Right lobe of liver (tissue), 6 donors: Measurements from ENCODE around the gene ORC6. TPM values are rescaled to one million over a fixed set of nuclear protein-coding genes. Genes with fewer than 3 reads are reported as not detected.

Source experiments
- ATAC-seq, 4 donors: fragments of 200-7000 bp; cut with Tn5 transposase; one replicate each; pipeline ENCODE4 v1.9.1; 2020; ENCODE audit warnings: mild to moderate bottlenecking in 4 of 4, moderate library complexity in 4 of 4
- DNase-seq, 3 donors: peaks; one replicate each; pipeline ENCODE4 v3.0.0-alpha.2; 2020
- H3K27ac ChIP-seq, 3 donors: fragments of 200-600 bp; one replicate each; pipeline ENCODE4 v1.8.0; 2022
- H3K27me3 ChIP-seq, 2 donors: fragments of 200-600 bp; one replicate each; pipeline ENCODE4 v1.8.0; 2022
- H3K36me3 ChIP-seq, 4 donors: fragments of 200-600 bp; sonication (generic) in 1 of 4; one replicate each; pipeline versions ENCODE4 v1.5.1 to v1.8.0; 2017 to 2022; ENCODE audit warnings: control low read depth in 1 of 4
- H3K4me1 ChIP-seq, 4 donors: fragments of 200-600 bp; sonication (generic) in 1 of 4; one replicate each; pipeline versions ENCODE4 v1.5.1 to v1.8.0; 2017 to 2022; ENCODE audit warnings: control low read depth in 1 of 4
- H3K4me3 ChIP-seq, 3 donors: fragments of 200-600 bp; one replicate each; pipeline ENCODE4 v1.8.0; 2022
- H3K9me3 ChIP-seq, 4 donors: fragments of 200-600 bp; sonication (generic) in 1 of 4; one replicate each; pipeline versions ENCODE4 v1.5.1 to v1.8.0; 2017 to 2022; ENCODE audit warnings: control low read depth in 1 of 4
- CTCF ChIP-seq, 4 donors: fragments of 200-600 bp in 3 of 4; fragments of 450-650 bp in 1 of 4; IDR thresholded peaks; one replicate each; pipeline versions ENCODE4 v1.5.1 to v1.8.0; 2016 to 2022; ENCODE audit warnings: antibody characterized with exemption in 4 of 4, mild to moderate bottlenecking in 2 of 4
- POLR2A ChIP-seq: fragments of 450-650 bp; IDR thresholded peaks from one replicate; pipeline ENCODE4 v1.6.1; 2017; ENCODE audit warnings: antibody characterized with exemption, mild to moderate bottlenecking
- WGBS: methylation state at CpG from one replicate; pipeline ENCODE4 v1.1.6; 2018; ENCODE audit warnings: low coverage, low lambda C conversion rate; ENCODE audit not compliant: insufficient coverage; ENCODE audit errors: missing lambda C conversion rate; 5-methylcytosine and 5-hydroxymethylcytosine counted together
- intact Hi-C, 2 donors: fragments of 100-400 bp; cut with DNase I; formaldehyde crosslinking; loops; one replicate each; pipeline versions ENCODE4 v1.11.2 to v1.14.1; 2022
- total RNA-seq, 6 experiments: library from RNA; depleted of rRNA in 2 of 6; stranded (reverse); fragments of >200 nt in 2 of 6; fragmentation: NEBNext Ultra II Directional in 3 of 6; extraction: Animal tissue kit (Norgen Biotek cat#: 25700) in 3 of 6; gene quantifications; one replicate each; pipeline versions ENCODE4 v1.1.0 to v1.2.4, GENCODE V29; 2016 to 2023
- donor health status: DM: no; HTN: yes; CAD: no.
- donor health status: DM: no; HTN: no; CAD: no.
- donor health status: DM: no; HTN: no; CAD: no.
- donor health status: DM: no; HTN: yes; CAD: no.
- donor health status: DM: no; HTN: yes; CAD: no.

Gene ORC6
- total RNA-seq, 6 experiments from 2014 or later = 0.18 to 4.8 (median 0.76) TPM

DNA sequence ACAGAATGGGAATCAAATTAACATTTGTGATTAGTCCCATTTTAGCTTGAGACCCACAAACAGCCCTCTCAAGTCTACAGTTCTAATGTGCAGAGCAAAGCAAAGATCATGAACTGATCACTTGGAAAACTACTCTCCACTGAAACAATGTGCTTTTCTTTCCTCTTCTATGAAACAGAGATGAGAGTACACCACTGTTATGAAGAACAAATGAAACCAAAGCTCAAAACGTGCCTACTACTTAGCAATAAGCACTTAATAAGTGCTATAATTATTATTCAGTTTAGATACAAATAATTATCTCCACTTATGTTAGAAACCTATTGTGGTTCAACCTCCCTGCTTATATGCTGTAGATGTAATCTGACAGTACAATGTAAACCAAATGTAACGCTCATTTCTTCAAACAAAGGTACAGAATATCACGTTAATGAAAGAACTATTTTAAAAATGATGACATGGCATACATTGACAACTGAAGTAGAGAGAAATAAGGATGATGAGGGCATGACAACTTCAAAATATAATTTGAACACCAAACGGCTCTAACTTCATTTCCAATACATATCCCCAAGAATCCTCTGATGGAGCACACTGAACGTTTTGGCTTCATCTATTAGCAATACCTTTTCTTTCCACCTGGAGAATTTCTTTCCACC, 2.5 kb upstream of the ORC6 start:
- Histone ChIP-seq H3K4me3 (no peak overlapping the region), H3K36me3 (no peaks in the 10 kb centered on the region), H3K4me1 (peaks cover 0 to 22% (median 9%) of the 10 kb centered on the region in 4 donors), H3K27ac (no peak overlapping the region), H3K27me3 (no peaks in the 10 kb centered on the region), H3K9me3 (no peaks in the 10 kb centered on the region)
- intact Hi-C loops = no loop called here
- no peak for DNase-seq
- no peak for ATAC-seq
- WGBS = 57% methylated on average over 5 of the region's 5 CpGs
- TF ChIP-seq CTCF (IDR thresholded peaks at IDR 0.05) = no peak
- no peak for TF ChIP-seq POLR2A

DNA sequence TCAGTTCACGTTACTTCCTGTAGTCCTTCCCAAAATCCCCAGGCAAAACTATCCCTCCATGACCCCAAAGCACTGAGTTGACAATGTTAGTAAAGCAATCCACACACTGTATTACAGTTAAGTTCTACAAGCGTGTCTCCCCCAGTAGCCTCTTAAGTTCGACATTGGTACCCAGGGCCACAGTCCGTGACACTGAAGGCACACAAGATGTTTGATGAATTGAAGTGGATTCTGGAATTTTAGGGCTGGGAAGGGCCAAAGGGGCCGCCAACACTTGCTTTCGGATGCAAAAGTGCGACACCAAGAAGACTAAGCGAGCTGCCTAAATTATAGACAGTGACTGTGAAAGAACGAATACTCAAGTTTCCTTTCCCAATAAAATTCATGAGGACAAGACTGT, 2.0 kb upstream of the ORC6 start:
- no peak for DNase-seq
- Histone ChIP-seq H3K27me3 (no peaks in the 10 kb centered on the region), H3K4me1 (peaks cover 0 to 22% (median 9%) of the 10 kb centered on the region in 4 donors), H3K27ac (no peak overlapping the region), H3K9me3 (no peaks in the 10 kb centered on the region), H3K4me3 (peak overlapping the region in 1 of 3 donors; percentile 73), H3K36me3 (no peaks in the 10 kb centered on the region)
- intact Hi-C loops = no loop called here
- WGBS = 73% methylated on average over 9 of the region's 9 CpGs
- ATAC-seq = no peak
- no peak for TF ChIP-seq POLR2A
- TF ChIP-seq CTCF (IDR thresholded peaks at IDR 0.05) = no peak

DNA sequence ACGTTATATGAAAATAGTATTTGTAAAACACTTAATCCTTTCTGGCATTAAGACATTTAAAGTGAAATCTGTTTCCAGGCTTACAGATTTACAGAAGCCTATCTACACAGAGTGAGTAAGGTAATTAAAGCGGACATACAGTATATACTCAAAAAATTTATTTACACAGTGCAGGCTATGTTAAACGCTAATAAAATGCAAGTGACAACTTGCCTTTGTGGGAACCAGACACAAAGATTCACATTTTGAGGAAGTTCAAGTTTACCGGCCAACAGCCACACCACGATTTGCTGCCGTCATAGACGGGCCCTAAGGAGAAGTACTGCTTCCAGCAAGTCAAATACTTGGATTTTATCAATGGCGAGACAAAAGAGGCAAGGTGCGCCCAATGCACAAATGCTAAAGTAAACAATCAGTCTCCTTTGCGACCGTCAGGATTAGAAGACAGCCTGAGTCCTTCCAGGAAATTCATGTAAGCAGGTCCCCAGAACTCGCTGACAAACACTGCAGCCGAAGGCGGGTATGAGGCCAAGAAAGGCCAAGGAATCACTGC, 1.3 kb upstream of the ORC6 start:
- no peaks in the 10 kb centered on the region for H3K9me3 ChIP-seq
- peak in 2 of 3 donors; percentile 36 to 58 for DNase-seq

DNA sequence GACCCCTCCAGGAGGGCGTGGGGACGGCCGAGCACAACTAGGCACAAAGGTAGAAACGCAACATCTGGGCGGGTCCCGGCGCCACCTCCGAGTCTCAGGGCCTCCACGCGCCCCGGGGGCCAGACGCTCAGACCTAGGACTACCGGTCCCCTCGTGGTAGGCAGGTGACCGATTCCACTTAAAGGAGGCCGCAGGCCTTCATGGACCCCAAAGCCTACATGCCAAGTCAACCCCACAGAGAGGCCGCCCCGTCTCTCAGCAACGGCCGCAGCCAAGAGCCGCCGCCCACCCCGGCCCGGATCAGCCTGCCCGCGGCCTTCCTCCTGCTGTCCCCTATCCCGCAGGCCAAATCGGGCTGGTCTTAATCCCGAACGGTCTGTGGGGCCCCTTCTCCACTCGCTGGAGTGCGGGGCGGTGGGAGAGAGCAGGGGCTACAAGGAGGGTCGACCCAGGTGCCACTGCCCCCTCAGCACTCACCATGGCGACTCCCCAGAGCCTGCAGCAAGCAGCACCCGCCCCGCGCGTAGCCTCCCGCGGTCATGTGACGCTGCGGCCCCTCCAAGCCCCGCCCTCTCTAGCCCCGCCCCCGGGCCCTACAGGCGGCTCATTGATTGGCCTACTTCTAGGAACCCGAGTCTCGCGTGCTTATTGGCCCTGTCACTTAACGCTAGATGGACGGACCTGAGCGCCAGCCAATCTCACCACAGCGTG, 650 bp upstream of the ORC6 start, which contains the start of gene VPS35:
VPS35 (minus strand) TSS at position 525 of the 711 bp plus-strand sequence; CDS start at position 480, 45 bp downstream.
- no peaks in the 10 kb centered on the region for H3K27me3 ChIP-seq
- DNase-seq (peak; percentile 100), ATAC-seq (peak; percentile 93 to 98 (median 96))
- 0% methylated on average over 37 of the region's 54 CpGs for WGBS
- H3K9me3 ChIP-seq = no peaks in the 10 kb centered on the region
- H3K4me1 ChIP-seq = peaks cover 0 to 22% (median 9%) of the 10 kb centered on the region in 4 donors
- H3K27ac ChIP-seq = peak within 1 kb of the TSS; percentile 88 to 96 (median 94)
- H3K36me3 ChIP-seq = no peaks in the 10 kb centered on the region
- TF ChIP-seq CTCF (IDR thresholded peaks at IDR 0.05) (peak in 1 of 4 donors; percentile 10), POLR2A (peak; percentile 40)
- intact Hi-C loops = no loop called here
- peak within 1 kb of the TSS; percentile 73 to 91 (median 82) for H3K4me3 ChIP-seq

More for the DNA sequence above, 1.3 kb upstream of the ORC6 start:
- no peaks in the 10 kb centered on the region for H3K36me3 ChIP-seq
- intact Hi-C loops = no loop called here
- no peak for TF ChIP-seq CTCF (IDR thresholded peaks at IDR 0.05)
- TF ChIP-seq POLR2A = no peak
- ATAC-seq = no peak
- peak overlapping the region; percentile 88 to 96 (median 94) for H3K27ac ChIP-seq
- H3K4me3 ChIP-seq = peak overlapping the region; percentile 73 to 91 (median 82)
- no peaks in the 10 kb centered on the region for H3K27me3 ChIP-seq
- 8% methylated on average over 11 of the region's 14 CpGs for WGBS
- peaks cover 0 to 22% (median 9%) of the 10 kb centered on the region in 4 donors for H3K4me1 ChIP-seq
